Measurements from ENCODE around the gene TPRG1L.
A peak's percentile ranks its signal among the peaks of the same experiment; 100 is the strongest.

Gene TPRG1L

GRCh38 chr1:3609769-3610526 lies 14.9 kb upstream of the TPRG1L start (continued):
- peak; percentile 34 for TF ChIP-seq ZFHX2 (tag by site-specific recombination; conservative IDR thresholded peaks at IDR 0.05)
- TF ChIP-seq ZNF639 (tag by site-specific recombination; IDR thresholded peaks at IDR 0.05) = no peak

GRCh38 chr1:3610527-3611169 lies 14.2 kb upstream of the TPRG1L start:
- ChIA-PET CTCF (interaction anchor here (0.5 to 1.7 kb wide), 3 partner anchors 9 to 19 kb away, joined by 3 to 9 read pairs (median 6); no protein-coding TSS in a partner anchor), POLR2A (no interaction called here)
- no peak overlapping the region for H3K4me3 ChIP-seq (ENCODE audit: low read depth, low read length)
- H3K36me3 ChIP-seq (ENCODE audit: control insufficient read depth in 2 of 2, insufficient read depth in 1 of 2, low read length in 2 of 2) = no peaks in the 10 kb centered on the region
- H3K9me3 ChIP-seq (ENCODE audit: control insufficient read depth, insufficient read depth, low read depth, low read length) = no peaks in the 10 kb centered on the region
- no peaks in the 10 kb centered on the region; the same call in 1 of the 2 replicates for H3K4me1 ChIP-seq (ENCODE audit: control insufficient read depth, insufficient read depth, low read length)
- H3K27ac ChIP-seq (ENCODE audit: extremely low read depth, low read depth, low read length) = no peak overlapping the region; the same call in 1 of the 2 replicates
- TF ChIP-seq ZNF16 (tag by site-specific recombination; IDR thresholded peaks at IDR 0.05; ENCODE audit: low read depth) (no peak), ZBTB10 (tag by site-specific recombination; IDR thresholded peaks at IDR 0.05) (no peak), ZBTB8A (tag by site-specific recombination; IDR thresholded peaks at IDR 0.05) (peak; percentile 39), ZNF335 (tag by site-specific recombination; conservative IDR thresholded peaks at IDR 0.05) (peak; percentile 77), ZNF600 (tag by site-specific recombination; IDR thresholded peaks at IDR 0.05) (0 out of 2 replicates have a peak, but pooled peaks have one; percentile 18), ZNF585B (tag by site-specific recombination; IDR thresholded peaks at IDR 0.05) (no peak), ZNF785 (tag by site-specific recombination; IDR thresholded peaks at IDR 0.05) (no peak), ZBTB48 (tag by site-specific recombination; IDR thresholded peaks at IDR 0.05) (0 out of 2 replicates have a peak, but pooled peaks have one; percentile 32), ZBTB20 (tag by site-specific recombination; IDR thresholded peaks at IDR 0.05) (peak; percentile 39; the same call in 1 of the 2 replicates), ZNF792 (tag by site-specific recombination; IDR thresholded peaks at IDR 0.05) (no peak), ZEB2 (tag by site-specific recombination; IDR thresholded peaks at IDR 0.05) (0 out of 2 replicates have a peak, but pooled peaks have one; percentile 17), ZNF776 (tag by site-specific recombination; IDR thresholded peaks at IDR 0.05; ENCODE audit: borderline replicate concordance) (no peak), PATZ1 (tag by site-specific recombination; IDR thresholded peaks at IDR 0.05) (peak; percentile 49; the same call in 1 of the 2 replicates)
